HT-29 (cell line): ENCODE results near the gene SRD5A3. TPM values are rescaled to one million over a fixed set of nuclear protein-coding genes. Genes with fewer than 3 reads are reported as not detected.
"Not testable (repeated sequence)": the region's sequence is repeated elsewhere in the genome, so short reads cannot be mapped to it uniquely, and the experiment has no call there.

Source experiments
- DNase-seq: peaks from one replicate; pipeline ENCODE4 v3.0.0-alpha.2; 2015; ENCODE audit warnings: low spot score
- total RNA-seq: library from RNA; depleted of rRNA; stranded (reverse); fragments of >200 nt; shearing (Covaris generic); gene quantifications from 2 replicates; pipeline ENCODE4 v1.2.3, GENCODE V29; 2014

Gene SRD5A3
- total RNA-seq, 1 experiment from 2014 or later = 3.8 TPM

GRCh38 chr4:55345054-55345453, 988 bp upstream of the SRD5A3 start:
- no peak for DNase-seq

GRCh38 chr4:55346851-55347255, 811 bp downstream of the SRD5A3 start:
- DNase-seq = no peak

- DNase-seq = no peak
Measured at GRCh38 chr4:55347610-55348228, 1.7 kb downstream of the SRD5A3 start.

- DNase-seq = no peak
Measured at GRCh38 chr4:55348466-55348865, 2.4 kb downstream of the SRD5A3 start.

- not testable (repeated sequence) for DNase-seq
Measured at GRCh38 chr4:55350870-55351269, 4.8 kb downstream of the SRD5A3 start.

- no peak for DNase-seq
Measured at GRCh38 chr4:55351824-55352223, 5.8 kb downstream of the SRD5A3 start.

GRCh38 chr4:55352726-55353125, 6.7 kb downstream of the SRD5A3 start:
- no peak for DNase-seq

GRCh38 chr4:55353228-55353747, 7.2 kb downstream of the SRD5A3 start:
- DNase-seq = not testable (repeated sequence)

GRCh38 chr4:55354648-55355047, 8.6 kb downstream of the SRD5A3 start:
- no peak for DNase-seq

- DNase-seq = no peak
Measured at GRCh38 chr4:55355555-55355954, 9.5 kb downstream of the SRD5A3 start.

GRCh38 chr4:55356991-55357461, 11.0 kb downstream of the SRD5A3 start:
- DNase-seq = no peak

GRCh38 chr4:55358246-55358645, 12.2 kb downstream of the SRD5A3 start:
- DNase-seq = no peak

- peak; percentile 47 for DNase-seq
Measured at GRCh38 chr4:55358668-55359067, 12.6 kb downstream of the SRD5A3 start.

GRCh38 chr4:55359397-55359916, 13.4 kb downstream of the SRD5A3 start:
- DNase-seq = no peak

GRCh38 chr4:55362938-55363337, 16.9 kb downstream of the SRD5A3 start:
- DNase-seq = not testable (repeated sequence)

GRCh38 chr4:55363691-55364351, 17.8 kb downstream of the SRD5A3 start:
- DNase-seq = no peak

GRCh38 chr4:55364691-55365344, 18.8 kb downstream of the SRD5A3 start:
- no peak for DNase-seq

- DNase-seq = no peak
Measured at GRCh38 chr4:55365345-55365728, 19.3 kb downstream of the SRD5A3 start.

- DNase-seq = no peak
Measured at GRCh38 chr4:55366621-55367020, 20.6 kb downstream of the SRD5A3 start.

GRCh38 chr4:55367084-55367722, 21.2 kb downstream of the SRD5A3 start:
- no peak for DNase-seq

GRCh38 chr4:55369968-55370367, 23.9 kb downstream of the SRD5A3 start:
- DNase-seq = no peak

- DNase-seq = no peak
Measured at GRCh38 chr4:55372259-55372658, 26.2 kb downstream of the SRD5A3 start.
